ENCODE data around the gene NPPB. TPM values are rescaled to one million over a fixed set of nuclear protein-coding genes. Genes with fewer than 3 reads are reported as not detected.

NPPB gene
- total and polyA plus RNA-seq, 2 experiments from 2014 or later, result 3.9 to 6.7 TPM

- TF ChIP-seq CTCF (IDR thresholded peaks at IDR 0.05; ENCODE audit: poor library complexity) (no peak), EZH2phosphoT487 (IDR thresholded peaks at IDR 0.05; ENCODE audit: low read depth, severe bottlenecking, unreplicated experiment) (no peak), EZH2 (IDR thresholded peaks at IDR 0.05; ENCODE audit: borderline replicate concordance) (no peak)
- H3K27me3 ChIP-seq, result no peaks in the 10 kb centered on the region
- H3K27ac ChIP-seq, result no peak overlapping the region
- H3K9me2 ChIP-seq (replicated peaks; ENCODE audit: insufficient read depth), result no peaks in the 10 kb centered on the region
- no peak for DNase-seq (ENCODE audit: low spot score)
- H3K4me2 ChIP-seq, result no peak overlapping the region
- no peak overlapping the region for H3K4me3 ChIP-seq
- no peaks in the 10 kb centered on the region for H3K79me2 ChIP-seq
- H3K4me1 ChIP-seq (ENCODE audit: insufficient read depth), result peaks cover 9% of the 10 kb centered on the region
- no peaks in the 10 kb centered on the region for H3K36me3 ChIP-seq (replicated peaks; ENCODE audit: insufficient read depth, low read depth)
- H2AFZ ChIP-seq, result no peak overlapping the region
- WGBS (ENCODE audit: low lambda C conversion rate, missing lambda C conversion rate), result 92% methylated on average over 31 of the region's 31 CpGs
- H4K20me1 ChIP-seq (ENCODE audit: insufficient read depth, poor library complexity, severe bottlenecking), result no peaks in the 10 kb centered on the region
- H3K9me3 ChIP-seq (ENCODE audit: low read depth), result no peaks in the 10 kb centered on the region
Observed at GRCh38 chr1:11878081-11878890, 19.5 kb upstream of the NPPB start.

GRCh38 chr1:11877074-11877473 is 18.3 kb upstream of the NPPB start:
- Histone ChIP-seq H2AFZ (no peak overlapping the region), H3K9me3 (ENCODE audit: low read depth) (no peaks in the 10 kb centered on the region), H3K27me3 (no peaks in the 10 kb centered on the region), H3K79me2 (no peaks in the 10 kb centered on the region), H3K4me3 (no peak overlapping the region), H3K4me1 (ENCODE audit: insufficient read depth) (no peaks in the 10 kb centered on the region), H4K20me1 (ENCODE audit: insufficient read depth, poor library complexity, severe bottlenecking) (no peaks in the 10 kb centered on the region), H3K27ac (no peak overlapping the region), H3K36me3 (replicated peaks; ENCODE audit: insufficient read depth, low read depth) (no peaks in the 10 kb centered on the region), H3K4me2 (no peak overlapping the region), H3K9me2 (replicated peaks; ENCODE audit: insufficient read depth) (no peaks in the 10 kb centered on the region)
- TF ChIP-seq EZH2 (IDR thresholded peaks at IDR 0.05; ENCODE audit: borderline replicate concordance) (no peak), EZH2phosphoT487 (IDR thresholded peaks at IDR 0.05; ENCODE audit: low read depth, severe bottlenecking, unreplicated experiment) (no peak), CTCF (IDR thresholded peaks at IDR 0.05; ENCODE audit: poor library complexity) (no peak)
- no peak for DNase-seq (ENCODE audit: low spot score)
- WGBS (ENCODE audit: low lambda C conversion rate, missing lambda C conversion rate), result 78% methylated on average over 6 of the region's 6 CpGs

- Histone ChIP-seq H3K27me3 (no peaks in the 10 kb centered on the region), H3K9me2 (replicated peaks; ENCODE audit: insufficient read depth) (no peaks in the 10 kb centered on the region), H3K36me3 (replicated peaks; ENCODE audit: insufficient read depth, low read depth) (no peaks in the 10 kb centered on the region), H3K79me2 (no peaks in the 10 kb centered on the region), H3K9me3 (ENCODE audit: low read depth) (no peaks in the 10 kb centered on the region), H2AFZ (no peak overlapping the region), H4K20me1 (ENCODE audit: insufficient read depth, poor library complexity, severe bottlenecking) (no peaks in the 10 kb centered on the region), H3K4me1 (ENCODE audit: insufficient read depth) (no peaks in the 10 kb centered on the region), H3K4me2 (no peak overlapping the region), H3K4me3 (no peak overlapping the region), H3K27ac (no peak overlapping the region)
- 86% methylated on average over 10 of the region's 10 CpGs for WGBS (ENCODE audit: low lambda C conversion rate, missing lambda C conversion rate)
- DNase-seq (ENCODE audit: low spot score), result no peak
- TF ChIP-seq EZH2 (IDR thresholded peaks at IDR 0.05; ENCODE audit: borderline replicate concordance), result no peak
Observed at GRCh38 chr1:11875094-11875493, 16.3 kb upstream of the NPPB start.

GRCh38 chr1:11874624-11875023 is 15.9 kb upstream of the NPPB start:
- Histone ChIP-seq H3K27ac (no peak overlapping the region), H3K27me3 (no peaks in the 10 kb centered on the region), H3K4me3 (no peak overlapping the region), H3K36me3 (replicated peaks; ENCODE audit: insufficient read depth, low read depth) (no peaks in the 10 kb centered on the region), H4K20me1 (ENCODE audit: insufficient read depth, poor library complexity, severe bottlenecking) (no peaks in the 10 kb centered on the region), H2AFZ (no peak overlapping the region), H3K9me2 (replicated peaks; ENCODE audit: insufficient read depth) (no peaks in the 10 kb centered on the region), H3K4me2 (no peak overlapping the region), H3K9me3 (ENCODE audit: low read depth) (no peaks in the 10 kb centered on the region), H3K4me1 (ENCODE audit: insufficient read depth) (no peaks in the 10 kb centered on the region), H3K79me2 (no peaks in the 10 kb centered on the region)
- TF ChIP-seq EZH2phosphoT487 (IDR thresholded peaks at IDR 0.05; ENCODE audit: low read depth, severe bottlenecking, unreplicated experiment) (no peak), EZH2 (IDR thresholded peaks at IDR 0.05; ENCODE audit: borderline replicate concordance) (no peak), CTCF (IDR thresholded peaks at IDR 0.05; ENCODE audit: poor library complexity) (no peak)
- WGBS (ENCODE audit: low lambda C conversion rate, missing lambda C conversion rate), result 77% methylated on average over 6 of the region's 6 CpGs
- DNase-seq (ENCODE audit: low spot score), result no peak

All from hepatocyte (in vitro differentiated cells).